ENCODE data around the gene PSD4.

The PSD4 gene

GRCh38 chr2:113185664-113186432 is 12.1 kb downstream of the PSD4 start:
- DNase-seq: no peak

- no peak for DNase-seq
These were observed 12.6 kb downstream of the PSD4 start for GRCh38 chr2:113186433-113186796.

DNA sequence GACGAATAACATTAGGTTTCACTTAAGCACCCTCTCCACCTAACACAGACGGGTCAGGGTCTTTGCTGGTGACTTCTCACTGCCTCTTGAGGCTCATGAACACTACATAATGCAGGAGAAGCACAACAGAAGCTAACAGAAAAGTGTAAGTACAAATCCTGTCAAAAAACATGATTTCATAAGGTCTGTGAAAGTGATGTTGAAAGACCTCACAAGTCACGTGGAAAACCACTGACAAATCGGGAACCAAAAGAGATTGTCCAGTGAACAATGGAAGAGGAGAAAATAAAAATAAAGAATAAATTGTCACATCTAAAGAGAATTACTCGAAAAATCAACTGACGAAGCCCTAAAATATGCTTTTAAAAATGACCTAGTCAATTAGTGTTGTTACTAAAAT is 14.0 kb downstream of the PSD4 start:
- DNase-seq: no peak

DNA sequence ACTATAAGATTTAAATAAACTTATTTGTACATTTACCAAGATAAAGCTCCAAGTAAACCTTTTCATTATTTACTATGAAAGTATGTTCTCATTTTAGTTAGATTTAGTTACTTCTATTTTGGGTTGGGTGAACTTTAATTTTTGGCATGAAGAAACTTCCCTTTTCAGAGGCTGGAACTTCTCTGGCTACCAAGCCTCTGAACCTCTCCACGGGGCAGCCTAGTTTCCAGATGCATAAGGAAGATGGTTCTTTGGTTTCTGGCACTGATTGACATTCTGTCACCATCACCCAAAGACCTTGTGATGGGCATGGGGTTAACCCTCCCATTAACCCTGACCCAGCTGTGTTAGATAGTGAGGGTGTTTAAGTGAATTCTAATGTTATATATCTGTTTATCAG is 17.1 kb downstream of the PSD4 start:
- no peak for DNase-seq

- no peak for DNase-seq
These were observed 18.8 kb downstream of the PSD4 start for GRCh38 chr2:113192459-113193100.

DNA sequence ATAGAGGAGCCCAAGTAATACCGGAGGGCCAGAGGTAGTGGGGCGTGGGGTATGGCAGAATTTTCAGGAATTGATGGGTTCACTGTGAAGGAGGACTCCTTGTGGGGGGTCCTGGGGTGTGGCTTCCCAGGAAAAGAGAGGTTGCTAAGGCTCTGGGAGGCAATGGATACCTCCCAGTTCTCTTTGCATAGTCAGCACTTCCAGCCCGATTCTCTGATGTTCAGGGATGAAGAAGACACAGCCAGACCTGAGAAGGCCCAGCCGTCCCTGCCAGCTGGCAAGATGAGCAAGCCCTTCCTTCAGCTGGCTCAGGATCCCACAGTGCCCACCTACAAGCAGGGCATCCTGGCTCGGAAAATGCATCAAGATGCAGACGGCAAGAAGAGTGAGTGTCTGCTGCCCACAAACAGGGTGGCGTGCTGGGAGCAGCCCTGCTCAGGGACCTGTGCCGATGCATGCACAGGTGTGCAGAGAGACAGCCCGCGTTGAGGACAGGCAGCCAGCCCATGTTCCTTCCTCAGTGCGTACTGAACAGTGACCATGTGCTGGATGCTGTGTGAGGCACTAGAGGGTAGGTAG is 22.2 kb downstream of the PSD4 start:
- no peak for DNase-seq

- no peak for DNase-seq
These were observed 23.1 kb downstream of the PSD4 start for GRCh38 chr2:113196839-113197238.

DNA sequence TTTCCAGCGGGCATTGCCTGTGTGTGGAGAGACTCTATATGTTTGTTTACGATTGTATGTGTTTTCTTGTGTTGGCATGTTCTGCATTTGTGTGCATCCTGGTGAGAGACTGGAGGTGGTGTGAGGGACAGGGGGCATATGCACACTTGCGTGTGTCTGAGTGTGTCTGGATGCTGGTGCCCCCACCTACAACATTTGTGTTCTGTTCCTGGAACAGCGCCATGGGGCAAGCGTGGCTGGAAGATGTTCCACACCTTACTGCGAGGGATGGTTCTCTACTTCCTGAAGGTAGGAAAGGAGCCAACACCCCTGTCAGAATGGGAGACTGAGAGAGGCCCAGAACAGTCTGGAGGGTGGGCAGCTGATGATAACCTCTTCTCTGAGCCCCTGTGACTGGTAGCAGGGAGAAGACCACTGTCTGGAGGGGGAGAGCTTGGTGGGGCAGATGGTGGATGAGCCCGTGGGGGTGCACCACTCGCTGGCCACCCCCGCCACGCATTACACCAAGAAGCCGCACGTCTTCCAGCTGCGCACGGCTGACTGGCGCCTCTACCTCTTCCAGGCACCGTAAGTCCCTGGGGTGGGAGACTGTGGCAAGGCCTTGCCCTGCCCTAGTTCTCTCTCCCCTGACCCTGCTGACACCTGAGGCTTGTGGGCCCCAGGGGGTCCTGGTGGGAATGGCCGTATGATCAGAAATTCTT is 23.7 kb downstream of the PSD4 start:
- no peak for DNase-seq

- no peak for DNase-seq
These were observed 24.4 kb downstream of the PSD4 start for GRCh38 chr2:113198048-113198789.

DNA sequence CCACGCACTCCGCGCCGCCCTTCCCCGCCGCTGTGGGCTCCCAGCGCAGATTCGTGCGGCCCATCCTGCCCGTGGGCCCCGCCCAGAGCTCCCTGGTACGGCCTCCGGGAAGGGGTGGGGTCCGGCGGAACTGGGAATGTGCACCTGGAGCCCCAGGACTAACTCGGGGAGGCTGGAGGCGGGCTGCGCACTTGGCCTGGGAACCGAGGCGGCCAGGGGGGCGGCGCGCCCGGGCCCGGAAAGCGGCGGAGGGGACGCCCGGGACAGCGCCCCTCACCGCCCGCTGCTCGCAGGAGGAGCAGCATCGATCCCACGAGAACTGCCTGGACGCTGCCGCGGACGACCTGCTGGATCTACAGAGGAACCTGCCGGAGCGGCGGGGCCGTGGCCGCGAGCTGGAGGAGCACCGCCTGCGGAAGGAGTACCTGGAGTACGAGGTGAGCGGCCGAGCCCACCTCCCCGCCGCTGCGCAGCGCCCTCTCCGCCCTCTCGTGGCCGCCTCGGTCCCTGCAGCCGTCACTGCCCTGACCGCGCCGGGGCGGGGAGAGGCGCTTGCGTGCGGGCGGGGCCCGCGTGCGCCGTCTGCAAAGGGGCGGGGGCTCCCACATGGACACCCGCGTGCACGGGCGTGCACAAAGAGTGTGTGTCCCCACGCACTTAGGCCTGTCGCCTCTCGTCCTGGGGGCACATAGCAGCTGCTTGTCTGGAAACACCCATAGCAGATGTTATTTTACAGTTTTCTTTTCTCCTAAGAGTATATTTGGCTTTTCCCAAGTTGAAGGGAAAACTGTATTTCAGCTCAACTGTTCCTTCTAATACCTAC is 25.2 kb downstream of the PSD4 start:
- peak; percentile 24 to 34 for DNase-seq

- DNase-seq: peak in 1 of 2 experiments; percentile 9
These were observed 26.5 kb downstream of the PSD4 start for GRCh38 chr2:113200236-113200635.

GRCh38 chr2:113200736-113201490 is 27.1 kb downstream of the PSD4 start:
- DNase-seq: no peak

GRCh38 chr2:113201496-113202304 is 27.9 kb downstream of the PSD4 start:
- DNase-seq: no peak

- DNase-seq: no peak
These were observed 28.8 kb downstream of the PSD4 start for GRCh38 chr2:113202305-113203216.

DNA sequence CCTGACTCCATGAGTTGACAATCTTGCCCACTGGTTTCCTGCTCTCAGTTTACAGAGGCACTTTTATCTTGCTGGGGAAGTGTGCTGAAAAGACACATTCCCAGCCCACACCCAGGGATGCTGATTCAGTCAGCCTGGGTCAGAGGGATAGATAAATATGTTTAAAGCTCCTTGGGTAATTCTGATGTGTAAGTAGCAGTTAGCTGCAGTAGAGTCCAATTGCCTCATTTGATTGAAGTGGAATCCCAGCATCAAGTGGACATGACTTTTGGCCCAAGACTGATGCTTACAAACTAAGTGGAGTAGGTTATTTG is 29.4 kb downstream of the PSD4 start:
- no peak for DNase-seq

GRCh38 chr2:113203901-113204519 is 30.2 kb downstream of the PSD4 start:
- DNase-seq: peak; percentile 71 to 78

DNA sequence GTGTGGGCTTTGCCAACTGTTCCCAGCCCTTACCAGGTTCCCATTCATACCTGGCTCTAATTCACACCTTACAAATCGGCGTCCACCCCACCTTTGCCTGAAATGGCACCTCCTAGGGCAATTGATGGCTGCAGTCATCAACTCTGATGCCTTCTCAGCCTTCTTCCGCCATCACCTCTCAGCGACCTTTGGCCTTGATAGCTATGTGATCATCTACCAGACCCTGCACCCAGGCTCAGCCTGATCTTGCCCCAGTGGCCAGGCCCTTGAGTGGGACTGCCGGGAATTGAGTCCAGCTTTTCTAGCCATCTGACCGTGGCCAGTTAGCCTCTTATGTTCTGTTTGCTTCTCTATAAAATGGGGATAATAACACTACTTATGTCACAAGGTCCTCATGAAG is 32.5 kb downstream of the PSD4 start:
- no peak for DNase-seq

GRCh38 chr2:113207021-113207420 is 33.2 kb downstream of the PSD4 start:
- no peak for DNase-seq

GRCh38 chr2:113208396-113208795 is 34.6 kb downstream of the PSD4 start:
- no peak for DNase-seq
